NCI-H446 treated with DMSO at 0.1 percent for 48 hours (cell line): Measurements from ENCODE around the gene FBXO15.

Experiments used
- DNase-seq: peaks from one replicate; lab custom pipeline; 2025; lab: John Stamatoyannopoulos, UW

Gene FBXO15

GRCh38 chr18:74153377-74153776 lies 5.7 kb upstream of the FBXO15 start:
- DNase-seq: no peak

GRCh38 chr18:74152857-74153256 lies 5.2 kb upstream of the FBXO15 start:
- DNase-seq: no peak

- DNase-seq: no peak
Measured at GRCh38 chr18:74152270-74152669, 4.6 kb upstream of the FBXO15 start.

- no peak for DNase-seq
Measured at GRCh38 chr18:74149878-74150277, 2.2 kb upstream of the FBXO15 start.

- DNase-seq: no peak
Measured at GRCh38 chr18:74148543-74149070, 973 bp upstream of the FBXO15 start.

- DNase-seq: no peak
Measured at GRCh38 chr18:74147491-74147778, 199 bp downstream of the FBXO15 start.

- no peak for DNase-seq
Measured at GRCh38 chr18:74146756-74147155, 878 bp downstream of the FBXO15 start.

GRCh38 chr18:74142252-74142651 lies 5.4 kb downstream of the FBXO15 start:
- no peak for DNase-seq

- no peak for DNase-seq
Measured at GRCh38 chr18:74141667-74142066, 6.0 kb downstream of the FBXO15 start.

- DNase-seq: no peak
Measured at GRCh38 chr18:74140582-74140981, 7.1 kb downstream of the FBXO15 start.

- DNase-seq: no peak
Measured at GRCh38 chr18:74139888-74140287, 7.7 kb downstream of the FBXO15 start.

- no peak for DNase-seq
Measured at GRCh38 chr18:74139411-74139810, 8.2 kb downstream of the FBXO15 start.

- DNase-seq: no peak
Measured at GRCh38 chr18:74137920-74138538, 9.6 kb downstream of the FBXO15 start.

GRCh38 chr18:74132201-74132600 lies 15.4 kb downstream of the FBXO15 start:
- DNase-seq: no peak

- DNase-seq: no peak
Measured at GRCh38 chr18:74131124-74131523, 16.5 kb downstream of the FBXO15 start.

GRCh38 chr18:74128159-74128558 lies 19.5 kb downstream of the FBXO15 start:
- no peak for DNase-seq

GRCh38 chr18:74126684-74127655 lies 20.7 kb downstream of the FBXO15 start:
- no peak for DNase-seq

GRCh38 chr18:74124642-74125041 lies 23.0 kb downstream of the FBXO15 start:
- DNase-seq: no peak

GRCh38 chr18:74123200-74123599 lies 24.4 kb downstream of the FBXO15 start:
- no peak for DNase-seq

- DNase-seq: no peak
Measured at GRCh38 chr18:74116633-74117554, 30.7 kb downstream of the FBXO15 start.

GRCh38 chr18:74115046-74115445 lies 32.6 kb downstream of the FBXO15 start:
- DNase-seq: no peak

- DNase-seq: no peak
Measured at GRCh38 chr18:74114116-74114515, 33.5 kb downstream of the FBXO15 start.
